PC-9 (cell line): Measurements from ENCODE around the gene TUBGCP6.
A peak's percentile ranks its signal among the peaks of the same experiment; 100 is the strongest.

Experiments
- EZH2 ChIP-seq: fragments of 200-600 bp; sonication (generic); IDR thresholded peaks from 2 replicates; pipeline ENCODE4 v1.8.0; 2017; ENCODE audit warnings: antibody characterized with exemption, low read depth
- TF ChIP-seq, protein P1 (sequence below): fragments of 200-600 bp; sonication (generic); conservative IDR thresholded peaks from 2 replicates; pipeline ENCODE4 v1.6.1; 2017; ENCODE audit warnings: mixed run types, antibody characterized with exemption, mild to moderate bottlenecking, moderate library complexity

DNA sequence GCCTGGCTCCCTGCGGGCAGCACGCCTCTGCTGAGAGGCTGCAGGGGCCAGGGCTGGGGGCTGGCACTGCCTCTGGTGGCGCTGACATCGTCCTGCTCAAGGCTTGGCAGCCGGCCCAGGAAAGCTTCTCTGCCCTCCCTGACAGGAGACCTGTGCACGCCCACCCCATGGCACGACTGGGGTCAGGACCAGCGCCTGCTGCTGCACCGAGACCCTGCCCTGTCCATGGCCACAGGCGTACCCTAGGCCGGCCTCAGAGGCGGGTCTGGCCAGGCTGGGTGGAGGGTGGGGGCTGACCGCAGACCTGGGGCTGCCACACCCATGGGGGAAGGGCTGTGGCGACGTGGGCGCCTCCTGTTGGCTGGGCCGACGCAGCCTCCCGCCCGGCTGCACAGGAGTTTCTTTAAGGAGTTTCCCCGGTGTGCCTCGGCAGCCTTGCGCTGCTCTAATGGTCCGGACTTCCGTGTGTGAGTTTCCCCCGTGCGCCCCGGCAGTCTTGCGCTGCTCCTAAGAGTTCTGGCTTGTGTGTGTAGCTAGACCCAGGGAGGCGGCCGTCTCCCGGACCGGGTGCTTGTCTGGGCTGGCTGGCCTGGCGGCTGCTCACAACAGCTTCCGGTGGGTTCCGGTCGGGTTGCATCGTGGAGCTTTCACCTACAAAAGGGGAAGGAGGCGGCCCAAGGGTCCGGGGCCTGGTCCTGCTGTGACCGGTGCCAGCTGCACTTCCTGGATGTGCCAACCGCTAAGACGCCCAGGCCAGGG, 54.5 kb downstream of the TUBGCP6 start:
- no peak for TF ChIP-seq EZH2
- TF ChIP-seq, protein P1, sequence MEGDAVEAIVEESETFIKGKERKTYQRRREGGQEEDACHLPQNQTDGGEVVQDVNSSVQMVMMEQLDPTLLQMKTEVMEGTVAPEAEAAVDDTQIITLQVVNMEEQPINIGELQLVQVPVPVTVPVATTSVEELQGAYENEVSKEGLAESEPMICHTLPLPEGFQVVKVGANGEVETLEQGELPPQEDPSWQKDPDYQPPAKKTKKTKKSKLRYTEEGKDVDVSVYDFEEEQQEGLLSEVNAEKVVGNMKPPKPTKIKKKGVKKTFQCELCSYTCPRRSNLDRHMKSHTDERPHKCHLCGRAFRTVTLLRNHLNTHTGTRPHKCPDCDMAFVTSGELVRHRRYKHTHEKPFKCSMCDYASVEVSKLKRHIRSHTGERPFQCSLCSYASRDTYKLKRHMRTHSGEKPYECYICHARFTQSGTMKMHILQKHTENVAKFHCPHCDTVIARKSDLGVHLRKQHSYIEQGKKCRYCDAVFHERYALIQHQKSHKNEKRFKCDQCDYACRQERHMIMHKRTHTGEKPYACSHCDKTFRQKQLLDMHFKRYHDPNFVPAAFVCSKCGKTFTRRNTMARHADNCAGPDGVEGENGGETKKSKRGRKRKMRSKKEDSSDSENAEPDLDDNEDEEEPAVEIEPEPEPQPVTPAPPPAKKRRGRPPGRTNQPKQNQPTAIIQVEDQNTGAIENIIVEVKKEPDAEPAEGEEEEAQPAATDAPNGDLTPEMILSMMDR = peak; percentile 54; the same call in 1 of the 2 replicates
